HepG2 (cell line): ENCODE results near the gene GABRG3. TPM values are rescaled to one million over a fixed set of nuclear protein-coding genes. Genes with fewer than 3 reads are reported as not detected.

ENCODE experiments used
- ATAC-seq: fragments of 200-7000 bp; cut with Tn5 transposase; 3 replicates; pipeline ENCODE4 v1.9.1; 2020; ENCODE audit warnings: mild to moderate bottlenecking, moderate library complexity
- BruUV-seq: library from RNA; stranded (reverse); fragments of 400-500 nt; replicated peaks from 2 replicates; lab custom pipeline; 2021; lab: Mats Ljungman, UMichigan
- CTCF ChIA-PET: fragments of 300-600 bp; formaldehyde crosslinking; extraction: SDS; loops from one replicate; lab custom pipeline; 2021; ENCODE audit warnings: low total read pairs, inconsistent platforms, low intra/inter-chr PET ratio; lab: Yijun Ruan, JAX
- POLR2A ChIA-PET: fragments of 350-600 bp; sonication (Branson Sonifier 250); formaldehyde crosslinking; loops from one replicate; lab custom pipeline; 2020; ENCODE audit warnings: antibody characterized with exemption, inconsistent platforms; lab: Yijun Ruan, JAX
- DNase-seq: peaks from one replicate; pipeline ENCODE4 v3.0.0-alpha.2; 2015; ENCODE audit warnings: low spot score
- FAIRE-seq: peaks from 3 replicates; lab custom pipeline; 2011; peaks lifted over from hg19 to GRCh38; lab: Jason Lieb, UNC
- H2AFZ ChIP-seq: one replicate; pipeline ENCODE4 v1.6.1; 2011; ENCODE audit warnings: low read length, inconsistent platforms
- H3K27ac ChIP-seq: fragments of 300-600 bp; 3 replicates; pipeline ENCODE4 v1.8.0; 2011; ENCODE audit warnings: mixed run types, mild to moderate bottlenecking, mixed read lengths, low read length, inconsistent platforms; ENCODE audit not compliant: insufficient read depth; ENCODE audit errors: extremely low read length
- H3K27me3 ChIP-seq, 2 experiments: fragments of 200-600 bp in 1 of 2; 2 replicates in 1 of 2; 3 replicates in 1 of 2; pipeline versions ENCODE4 v1.6.0 to v1.8.0; 2011; ENCODE audit warnings: low read length in 2 of 2, mild to moderate bottlenecking in 2 of 2, moderate library complexity in 2 of 2, inconsistent platforms in 1 of 2; ENCODE audit not compliant: insufficient read depth in 2 of 2, control insufficient read depth in 1 of 2
- H3K36me3 ChIP-seq, 2 experiments: fragments of 200-600 bp in 1 of 2; replicated peaks in 1 of 2; 2 replicates in 1 of 2; 3 replicates in 1 of 2; pipeline versions ENCODE4 v1.5.1 to v1.8.0; 2011; ENCODE audit warnings: low read length in 2 of 2, inconsistent platforms in 1 of 2; ENCODE audit not compliant: insufficient read depth in 2 of 2, control insufficient read depth in 1 of 2
- H3K4me1 ChIP-seq: 2 replicates; pipeline ENCODE4 v1.5.1; 2012; ENCODE audit warnings: low read length, inconsistent platforms; ENCODE audit not compliant: insufficient read depth
- H3K4me2 ChIP-seq: 2 replicates; pipeline ENCODE4 v1.6.0; 2011; ENCODE audit warnings: low read depth, low read length, inconsistent platforms
- H3K4me3 ChIP-seq, 3 experiments: fragments of 200-600 bp in 1 of 3; sonication (generic), shearing (Covaris generic) in 1 of 3; replicated peaks in 1 of 3; 2 replicates each; pipeline ENCODE4 v1.5.1; 2011 to 2016; ENCODE audit warnings: low read length in 3 of 3, inconsistent platforms in 2 of 3, low read depth in 2 of 3, mild to moderate bottlenecking in 2 of 3, control low read depth in 1 of 3, mixed read lengths in 1 of 3; ENCODE audit not compliant: insufficient read depth in 1 of 3
- H3K79me2 ChIP-seq: one replicate; pipeline ENCODE4 v1.6.1; 2011; ENCODE audit warnings: low read length, inconsistent platforms; ENCODE audit not compliant: insufficient read depth
- H3K9ac ChIP-seq: 2 replicates; pipeline ENCODE4 v1.6.0; 2011; ENCODE audit warnings: mild to moderate bottlenecking, low read depth, low read length, inconsistent platforms; ENCODE audit not compliant: insufficient read depth
- H3K9me3 ChIP-seq: 2 replicates; pipeline ENCODE4 v1.5.1; 2012; ENCODE audit warnings: mild to moderate bottlenecking, low read length
- H4K20me1 ChIP-seq: 2 replicates; pipeline ENCODE4 v1.6.0; 2011; ENCODE audit warnings: inconsistent platforms, mild to moderate bottlenecking, low read length, moderate library complexity; ENCODE audit not compliant: insufficient read depth
- CREB3 ChIP-seq: sonication (generic); formaldehyde crosslinking; IDR thresholded peaks from 2 replicates; pipeline ENCODE4 v1.5.0; 2020; ENCODE audit warnings: missing genetic modification reagents
- DMAP1 ChIP-seq: IDR thresholded peaks from 2 replicates; pipeline ENCODE4 v1.6.1; 2016
- MXI1 ChIP-seq: IDR thresholded peaks from 3 replicates; pipeline ENCODE4 v1.6.1; 2012; ENCODE audit warnings: low read depth, low read length, inconsistent platforms, borderline replicate concordance
- RAD51 ChIP-seq: fragments of 450-650 bp; IDR thresholded peaks from 2 replicates; pipeline ENCODE4 v1.6.1; 2016; ENCODE audit warnings: borderline replicate concordance
- TRIM24 ChIP-seq: sonication (generic); formaldehyde crosslinking; IDR thresholded peaks from 2 replicates; pipeline ENCODE4 v1.8.0; 2022; ENCODE audit warnings: mild to moderate bottlenecking, missing genetic modification reagents
- ZNF138 ChIP-seq: sonication (generic); formaldehyde crosslinking; IDR thresholded peaks from 2 replicates; pipeline ENCODE4 v1.5.0; 2020; ENCODE audit warnings: mild to moderate bottlenecking, low read depth, missing genetic modification reagents
- ZNF282 ChIP-seq: fragments of 450-650 bp; IDR thresholded peaks from 2 replicates; pipeline ENCODE4 v1.6.1; 2018; ENCODE audit not compliant: partially characterized antibody
- ZNF292 ChIP-seq: sonication (generic); formaldehyde crosslinking; IDR thresholded peaks from 2 replicates; pipeline ENCODE4 v1.8.1; 2022; ENCODE audit warnings: mild to moderate bottlenecking, low read depth, missing genetic modification reagents, borderline replicate concordance
- ZNF563 ChIP-seq: sonication (generic); formaldehyde crosslinking; IDR thresholded peaks from 2 replicates; pipeline ENCODE4 v1.8.0; 2022; ENCODE audit warnings: mild to moderate bottlenecking, moderate library complexity, missing genetic modification reagents
- ZNF572 ChIP-seq: sonication (generic); formaldehyde crosslinking; IDR thresholded peaks from 2 replicates; pipeline ENCODE4 v1.5.1; 2020; ENCODE audit warnings: mild to moderate bottlenecking, missing genetic modification reagents
- WGBS: methylation state at CpG from one replicate; pipeline ENCODE4 v1.1.6; 2017; ENCODE audit warnings: low lambda C conversion rate; 5-methylcytosine and 5-hydroxymethylcytosine counted together
- in situ Hi-C: cut with HindIII; loops from 2 replicates; pipeline ENCODE4 v1.10.0; 2017; ENCODE audit warnings: low pct_unique_long_range_greater_than_20kb; ENCODE audit not compliant: extremely low pct_ligation_motif_present
- intact Hi-C: fragments of 100-400 bp; cut with micrococcal nuclease; formaldehyde crosslinking; loops from one replicate; pipeline ENCODE4 v1.10.0; 2022; ENCODE audit not compliant: unreplicated experiment
- polyA plus RNA-seq, 8 experiments: library from polyadenylated mRNA; depleted of rRNA in 3 of 8; stranded (reverse) in 7 of 8; unstranded in 1 of 8; fragments of >200 nt; fragmentation: Illumina TruSeq in 4 of 8; extraction: Trizol in 4 of 8; gene quantifications; 2 replicates each; pipeline versions ENCODE4 v1.2.1 to v1.2.3, GENCODE V29; 2011 to 2016; ENCODE audit warnings: low read depth in 4 of 8, missing spikeins in 1 of 8, mixed read lengths in 1 of 8; ENCODE audit not compliant: insufficient read depth in 1 of 8
- total RNA-seq, 5 experiments: library from RNA; depleted of rRNA; stranded (reverse); fragments of >200 nt; fragmentation: Illumina TruSeq; extraction: Trizol; gene quantifications; 2 replicates each; pipeline ENCODE4 v1.2.3, GENCODE V29; 2016; ENCODE audit warnings: low read depth in 1 of 5

GABRG3 gene
- total and polyA plus RNA-seq, 2 of the 13 experiments (the other 11 are each of a cell fraction or from before 2014, with no cell fraction given): not detected

GRCh38 chr15:27210176-27210575 is 239.2 kb downstream of the GABRG3 start:
- H3K4me1 ChIP-seq: no peaks in the 10 kb centered on the region
- no peaks in the 10 kb centered on the region for H3K79me2 ChIP-seq
- in situ Hi-C loops: no loop called here
- H2AFZ ChIP-seq: no peak overlapping the region
- no peaks in the 10 kb centered on the region for H3K36me3 ChIP-seq
- DNase-seq (no peak), ATAC-seq (no peak), FAIRE-seq (no peak)
- H3K9me3 ChIP-seq: peaks cover 26% of the 10 kb centered on the region
- WGBS: 21% methylated on average over 9 of the region's 10 CpGs
- CTCF ChIA-PET: no interaction called here
- no peaks in the 10 kb centered on the region for H4K20me1 ChIP-seq
- POLR2A ChIA-PET: no interaction called here
- H3K27ac ChIP-seq: no peak overlapping the region
- no peaks in the 10 kb centered on the region for H3K27me3 ChIP-seq
- TF ChIP-seq ZNF282: no peak
- H3K4me2 ChIP-seq: no peak overlapping the region
- no peak overlapping the region for H3K4me3 ChIP-seq
- intact Hi-C loops: no loop called here
- H3K9ac ChIP-seq: no peak overlapping the region
- no TSS peak for BruUV-seq

DNA sequence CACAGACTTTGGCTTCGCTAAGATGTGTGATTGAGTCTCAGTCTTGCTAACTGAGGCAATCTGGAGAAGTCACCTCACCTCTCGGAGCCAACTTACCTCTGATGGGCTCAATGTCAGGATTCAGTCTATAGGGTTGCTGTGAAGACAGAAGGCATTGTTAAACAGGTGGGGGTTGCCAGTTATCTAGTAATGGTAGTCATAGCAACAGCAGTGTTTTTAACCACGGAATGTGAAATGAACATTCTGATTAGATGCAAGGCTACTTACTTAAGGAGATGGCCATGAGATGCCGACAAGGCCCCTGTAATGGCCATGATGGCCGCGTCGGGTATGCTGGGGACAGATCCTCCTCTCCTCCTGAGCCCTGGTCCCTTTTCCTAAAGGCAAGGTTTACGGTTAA is 243.1 kb downstream of the GABRG3 start:
- CTCF ChIA-PET: no interaction called here
- WGBS: under 1% methylated on average over 8 of the region's 8 CpGs
- FAIRE-seq (no peak), DNase-seq (no peak), ATAC-seq (no peak)
- TF ChIP-seq CREB3 (CRISPR knock-in tag): no peak
- TF ChIP-seq ZNF563 (CRISPR knock-in tag): no peak
- TF ChIP-seq TRIM24 (CRISPR knock-in tag): no peak
- no peak for TF ChIP-seq ZNF138
- no peak for TF ChIP-seq DMAP1 (CRISPR knock-in tag)
- TF ChIP-seq ZNF292 (CRISPR knock-in tag): no peak
- TF ChIP-seq MXI1: no peak
- no peak for TF ChIP-seq RAD51
- TF ChIP-seq ZNF572: no peak
- in situ Hi-C loops (no loop called here), intact Hi-C loops (no loop called here)
- Histone ChIP-seq H3K36me3 (no peaks in the 10 kb centered on the region), H3K27ac (no peak overlapping the region), H3K9me3 (peaks cover 8% of the 10 kb centered on the region; the same call in 1 of the 2 replicates), H4K20me1 (no peaks in the 10 kb centered on the region), H3K4me3 (no peak overlapping the region), H3K4me2 (no peak overlapping the region), H3K27me3 (no peaks in the 10 kb centered on the region), H3K9ac (no peak overlapping the region), H3K79me2 (no peaks in the 10 kb centered on the region), H2AFZ (no peak overlapping the region), H3K4me1 (no peaks in the 10 kb centered on the region)
- BruUV-seq: no TSS peak
- POLR2A ChIA-PET: no interaction called here
